CD4-positive, alpha-beta T cell (primary cell): Measurements from ENCODE around the gene GRIA1. TPM values are rescaled to one million over a fixed set of nuclear protein-coding genes. Genes with fewer than 3 reads are reported as not detected.

Experiments used
- ATAC-seq: fragments of 200-7000 bp; cut with Tn5 transposase; one replicate; pipeline ENCODE4 v1.10.0; 2022; ENCODE audit warnings: mild to moderate bottlenecking; ENCODE audit not compliant: poor library complexity
- CTCF ChIA-PET: fragments of 350-600 bp; sonication (Branson Sonifier 250); formaldehyde crosslinking; loops from one replicate; lab custom pipeline; 2021; ENCODE audit warnings: antibody characterized with exemption, inconsistent platforms; lab: Charles Lee
- POLR2A ChIA-PET: fragments of 350-600 bp; sonication (Branson Sonifier 250); formaldehyde crosslinking; loops from one replicate; lab custom pipeline; 2021; ENCODE audit warnings: antibody characterized with exemption, inconsistent platforms; lab: Charles Lee
- DNase-seq, 14 experiments: peaks; one replicate each; pipeline ENCODE4 v3.0.0-alpha.2; 2013 to 2020; ENCODE audit warnings: mixed read lengths in 2 of 14
- H3K27ac ChIP-seq, 2 donors: one replicate each; pipeline versions ENCODE4 v1.5.1 to v1.7.0; 2013; ENCODE audit warnings: low read length in 2 of 2, low read depth in 1 of 2, mild to moderate bottlenecking in 1 of 2
- H3K27me3 ChIP-seq, 2 experiments: 1 replicate in 1 of 2; 2 replicates in 1 of 2; pipeline versions ENCODE4 v1.6.1 to v1.7.0; 2013; ENCODE audit warnings: low read length in 2 of 2, control low read depth in 1 of 2, mild to moderate bottlenecking in 1 of 2, moderate library complexity in 1 of 2; ENCODE audit not compliant: insufficient read depth in 2 of 2, control insufficient read depth in 1 of 2
- H3K36me3 ChIP-seq: one replicate; pipeline ENCODE4 v1.6.1; 2013; ENCODE audit warnings: low read length, control low read depth; ENCODE audit not compliant: insufficient read depth
- H3K4me1 ChIP-seq: one replicate; pipeline ENCODE4 v1.6.1; 2013; ENCODE audit warnings: low read length, control low read depth; ENCODE audit not compliant: insufficient read depth
- H3K4me3 ChIP-seq: one replicate; pipeline ENCODE4 v1.5.1; 2013; ENCODE audit warnings: mild to moderate bottlenecking, low read length, moderate library complexity
- H3K9me3 ChIP-seq, 2 experiments: 1 replicate in 1 of 2; 2 replicates in 1 of 2; pipeline versions ENCODE4 v1.6.1 to v1.7.0; 2013; ENCODE audit warnings: low read length in 2 of 2, mild to moderate bottlenecking in 2 of 2, control low read depth in 1 of 2, moderate library complexity in 1 of 2; ENCODE audit not compliant: control insufficient read depth in 1 of 2, insufficient read depth in 1 of 2
- H3K27ac Mint-ChIP-seq: one replicate; pipeline ENCODE4 v1.8.0; 2020; ENCODE audit warnings: mixed read lengths
- H3K27me3 Mint-ChIP-seq: one replicate; pipeline ENCODE4 v1.8.0; 2021; ENCODE audit warnings: mixed read lengths
- H3K36me3 Mint-ChIP-seq: one replicate; pipeline ENCODE4 v1.8.0; 2021; ENCODE audit warnings: low read depth, mixed read lengths
- H3K4me1 Mint-ChIP-seq: one replicate; pipeline ENCODE4 v1.8.0; 2021; ENCODE audit warnings: low read depth, mixed read lengths
- H3K4me3 Mint-ChIP-seq: one replicate; pipeline ENCODE4 v1.8.0; 2020; ENCODE audit warnings: mild to moderate bottlenecking, mixed read lengths
- H3K9me3 Mint-ChIP-seq: one replicate; pipeline ENCODE4 v1.8.0; 2020; ENCODE audit warnings: mixed read lengths
- intact Hi-C, 2 experiments: fragments of 100-400 bp; cut with DNase I in 1 of 2; cut with micrococcal nuclease in 1 of 2; formaldehyde crosslinking; loops; one replicate each; pipeline versions ENCODE4 v1.15.1 to v1.9.0; 2023 to 2025; cut with DNase I, micrococcal nuclease
- total RNA-seq, 174 experiments: library from RNA in 2 of 174; stranded (reverse) in 2 of 174; gene quantifications; one replicate each; pipeline ENCODE4 v1.2.3 and lab custom pipeline; 2021 to 2026
- TF ChIP-seq, protein P1 (sequence below): fragments of 200-600 bp; IDR thresholded peaks from one replicate; pipeline ENCODE4 v1.8.0; 2022; ENCODE audit warnings: antibody characterized with exemption, mild to moderate bottlenecking

Gene GRIA1
- total RNA-seq, 2 experiments from 2014 or later = not detected

DNA sequence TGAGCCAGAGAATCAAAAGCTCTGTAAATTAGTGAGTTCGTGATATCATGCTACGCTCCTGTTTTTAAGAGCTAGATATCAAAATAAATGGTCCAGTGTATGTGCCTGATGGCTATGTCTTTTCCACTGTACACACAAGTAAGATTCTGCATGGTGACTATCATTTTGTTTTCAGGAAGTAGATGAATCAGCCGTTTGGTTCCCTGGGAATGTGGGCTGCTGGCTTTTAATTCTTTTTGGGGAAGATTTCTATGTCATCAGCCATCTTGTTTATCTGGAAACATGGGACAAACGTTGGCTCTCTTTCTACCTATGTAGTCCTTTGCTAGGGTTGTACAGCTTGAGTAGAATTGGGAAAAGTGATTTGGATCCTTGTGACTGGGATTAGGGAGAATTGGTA is 126.7 kb downstream of the GRIA1 start:
- Mint-ChIP-seq H3K4me1 (no peaks in the 10 kb centered on the region), H3K27ac (no peak overlapping the region), H3K27me3 (peaks cover 15% of the 10 kb centered on the region), H3K9me3 (peaks cover 3% of the 10 kb centered on the region), H3K4me3 (no peak overlapping the region), H3K36me3 (no peaks in the 10 kb centered on the region)
- no peak overlapping the region for H3K4me3 ChIP-seq
- H3K36me3 ChIP-seq = no peaks in the 10 kb centered on the region
- ChIA-PET CTCF (no interaction called here), POLR2A (no interaction called here)
- TF ChIP-seq, protein P1, sequence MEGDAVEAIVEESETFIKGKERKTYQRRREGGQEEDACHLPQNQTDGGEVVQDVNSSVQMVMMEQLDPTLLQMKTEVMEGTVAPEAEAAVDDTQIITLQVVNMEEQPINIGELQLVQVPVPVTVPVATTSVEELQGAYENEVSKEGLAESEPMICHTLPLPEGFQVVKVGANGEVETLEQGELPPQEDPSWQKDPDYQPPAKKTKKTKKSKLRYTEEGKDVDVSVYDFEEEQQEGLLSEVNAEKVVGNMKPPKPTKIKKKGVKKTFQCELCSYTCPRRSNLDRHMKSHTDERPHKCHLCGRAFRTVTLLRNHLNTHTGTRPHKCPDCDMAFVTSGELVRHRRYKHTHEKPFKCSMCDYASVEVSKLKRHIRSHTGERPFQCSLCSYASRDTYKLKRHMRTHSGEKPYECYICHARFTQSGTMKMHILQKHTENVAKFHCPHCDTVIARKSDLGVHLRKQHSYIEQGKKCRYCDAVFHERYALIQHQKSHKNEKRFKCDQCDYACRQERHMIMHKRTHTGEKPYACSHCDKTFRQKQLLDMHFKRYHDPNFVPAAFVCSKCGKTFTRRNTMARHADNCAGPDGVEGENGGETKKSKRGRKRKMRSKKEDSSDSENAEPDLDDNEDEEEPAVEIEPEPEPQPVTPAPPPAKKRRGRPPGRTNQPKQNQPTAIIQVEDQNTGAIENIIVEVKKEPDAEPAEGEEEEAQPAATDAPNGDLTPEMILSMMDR = no peak
- H3K27ac ChIP-seq = no peak overlapping the region
- no peaks in the 10 kb centered on the region for H3K4me1 ChIP-seq
- ATAC-seq = no peak
- no peaks in the 10 kb centered on the region for H3K27me3 ChIP-seq
- no peaks in the 10 kb centered on the region for H3K9me3 ChIP-seq
- DNase-seq = no peak
- intact Hi-C loops = no loop called here

DNA sequence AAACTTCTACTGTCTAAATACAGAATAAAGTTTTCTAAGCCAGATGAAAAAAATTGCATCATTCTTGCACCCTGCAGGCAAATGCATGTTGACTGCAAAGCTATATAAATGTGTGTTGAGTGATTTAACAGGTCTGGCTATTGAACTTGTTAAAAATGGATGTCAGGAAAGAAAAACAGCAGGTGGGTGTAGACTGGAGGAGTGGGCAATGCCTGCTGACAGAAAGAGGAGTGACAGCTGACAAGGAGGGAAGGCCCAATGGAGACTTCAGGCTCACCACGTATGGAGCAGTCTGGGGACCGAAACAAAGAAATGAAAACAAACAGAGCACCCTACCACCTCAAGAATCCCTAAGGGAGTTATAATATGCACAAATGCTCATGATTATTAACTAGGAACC is 127.8 kb downstream of the GRIA1 start:
- Mint-ChIP-seq H3K27me3 (peaks cover 12% of the 10 kb centered on the region), H3K9me3 (peaks cover 3% of the 10 kb centered on the region), H3K27ac (no peak overlapping the region), H3K36me3 (no peaks in the 10 kb centered on the region), H3K4me1 (no peaks in the 10 kb centered on the region), H3K4me3 (no peak overlapping the region)
- Histone ChIP-seq H3K27ac (no peak overlapping the region), H3K4me3 (no peak overlapping the region), H3K27me3 (no peaks in the 10 kb centered on the region), H3K9me3 (no peaks in the 10 kb centered on the region), H3K4me1 (no peaks in the 10 kb centered on the region), H3K36me3 (no peaks in the 10 kb centered on the region)
- TF ChIP-seq, protein P1 = no peak
- no peak for DNase-seq
- ATAC-seq = no peak
- intact Hi-C loops = no loop called here
- CTCF ChIA-PET = no interaction called here
- POLR2A ChIA-PET = no interaction called here

DNA sequence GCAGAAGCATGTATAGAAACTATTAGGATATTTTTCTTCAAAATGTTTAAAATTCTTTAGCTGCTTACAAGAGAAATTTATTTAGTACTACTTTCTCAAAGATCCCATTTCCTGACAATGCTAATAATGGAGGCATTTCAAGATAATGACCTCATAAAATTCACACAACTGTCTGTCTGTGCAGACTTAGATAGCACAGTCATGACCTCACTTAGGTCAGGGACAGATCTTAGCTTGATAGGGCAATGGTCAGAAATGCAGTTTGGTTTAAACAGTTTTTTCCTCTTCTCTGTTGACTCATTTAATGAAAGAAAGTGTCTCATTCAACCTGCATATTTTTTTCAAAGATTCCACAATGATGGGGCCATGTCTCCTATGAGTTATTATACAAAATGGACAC is 128.4 kb downstream of the GRIA1 start:
- Mint-ChIP-seq H3K27ac (no peak overlapping the region), H3K4me1 (no peaks in the 10 kb centered on the region), H3K4me3 (no peak overlapping the region), H3K9me3 (peaks cover 3% of the 10 kb centered on the region), H3K27me3 (peaks cover 10% of the 10 kb centered on the region), H3K36me3 (no peaks in the 10 kb centered on the region)
- no peaks in the 10 kb centered on the region for H3K36me3 ChIP-seq
- H3K4me3 ChIP-seq = no peak overlapping the region
- no peaks in the 10 kb centered on the region for H3K27me3 ChIP-seq
- H3K4me1 ChIP-seq = no peaks in the 10 kb centered on the region
- no peak for ATAC-seq
- H3K9me3 ChIP-seq = no peaks in the 10 kb centered on the region
- POLR2A ChIA-PET = no interaction called here
- DNase-seq = no peak
- no peak overlapping the region for H3K27ac ChIP-seq
- intact Hi-C loops = no loop called here
- CTCF ChIA-PET = no interaction called here
- TF ChIP-seq, protein P1 = no peak
